ENCODE measurements around the gene KIAA0753. TPM values are rescaled to one million over a fixed set of nuclear protein-coding genes. Genes with fewer than 3 reads are reported as not detected.

Gene KIAA0753
- total RNA-seq, 1 donor from 2014 or later: 7.0 TPM

DNA sequence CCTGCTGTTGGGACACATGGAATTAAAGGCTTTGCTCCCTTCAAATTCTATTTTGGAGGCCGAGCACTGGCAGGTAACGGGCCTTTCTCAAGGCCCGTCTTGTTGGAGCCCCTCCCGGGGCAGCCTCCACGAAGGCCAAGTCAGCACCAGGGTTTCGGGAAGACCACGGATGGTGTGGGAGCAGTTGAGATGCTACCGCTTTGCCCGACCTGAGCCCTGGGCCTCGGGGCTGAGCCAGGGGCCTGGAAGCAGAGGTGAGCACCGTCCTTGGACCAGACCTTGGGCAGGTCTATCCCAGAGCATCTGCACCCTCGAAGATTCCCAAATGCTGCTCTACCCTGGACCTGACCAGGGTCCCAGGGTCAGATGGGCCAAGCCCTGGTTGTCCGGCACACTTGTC, 34.1 kb upstream of the KIAA0753 start:
- no peaks in the 10 kb centered on the region for H3K4me1 ChIP-seq
- H3K27ac ChIP-seq (replicated peaks): no peak overlapping the region
- no peak for DNase-seq
- intact Hi-C loops (cut with micrococcal nuclease): no loop called here
- no peak overlapping the region for H3K4me3 ChIP-seq
- peaks cover 80% of the 10 kb centered on the region for H3K27me3 ChIP-seq (ENCODE audit: low read depth)
- H3K36me3 ChIP-seq: no peaks in the 10 kb centered on the region
- TF ChIP-seq, protein P1, sequence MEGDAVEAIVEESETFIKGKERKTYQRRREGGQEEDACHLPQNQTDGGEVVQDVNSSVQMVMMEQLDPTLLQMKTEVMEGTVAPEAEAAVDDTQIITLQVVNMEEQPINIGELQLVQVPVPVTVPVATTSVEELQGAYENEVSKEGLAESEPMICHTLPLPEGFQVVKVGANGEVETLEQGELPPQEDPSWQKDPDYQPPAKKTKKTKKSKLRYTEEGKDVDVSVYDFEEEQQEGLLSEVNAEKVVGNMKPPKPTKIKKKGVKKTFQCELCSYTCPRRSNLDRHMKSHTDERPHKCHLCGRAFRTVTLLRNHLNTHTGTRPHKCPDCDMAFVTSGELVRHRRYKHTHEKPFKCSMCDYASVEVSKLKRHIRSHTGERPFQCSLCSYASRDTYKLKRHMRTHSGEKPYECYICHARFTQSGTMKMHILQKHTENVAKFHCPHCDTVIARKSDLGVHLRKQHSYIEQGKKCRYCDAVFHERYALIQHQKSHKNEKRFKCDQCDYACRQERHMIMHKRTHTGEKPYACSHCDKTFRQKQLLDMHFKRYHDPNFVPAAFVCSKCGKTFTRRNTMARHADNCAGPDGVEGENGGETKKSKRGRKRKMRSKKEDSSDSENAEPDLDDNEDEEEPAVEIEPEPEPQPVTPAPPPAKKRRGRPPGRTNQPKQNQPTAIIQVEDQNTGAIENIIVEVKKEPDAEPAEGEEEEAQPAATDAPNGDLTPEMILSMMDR (IDR thresholded peaks at IDR 0.05; ENCODE audit: borderline replicate concordance): no peak
- no peaks in the 10 kb centered on the region for H3K9me3 ChIP-seq (replicated peaks)

DNA sequence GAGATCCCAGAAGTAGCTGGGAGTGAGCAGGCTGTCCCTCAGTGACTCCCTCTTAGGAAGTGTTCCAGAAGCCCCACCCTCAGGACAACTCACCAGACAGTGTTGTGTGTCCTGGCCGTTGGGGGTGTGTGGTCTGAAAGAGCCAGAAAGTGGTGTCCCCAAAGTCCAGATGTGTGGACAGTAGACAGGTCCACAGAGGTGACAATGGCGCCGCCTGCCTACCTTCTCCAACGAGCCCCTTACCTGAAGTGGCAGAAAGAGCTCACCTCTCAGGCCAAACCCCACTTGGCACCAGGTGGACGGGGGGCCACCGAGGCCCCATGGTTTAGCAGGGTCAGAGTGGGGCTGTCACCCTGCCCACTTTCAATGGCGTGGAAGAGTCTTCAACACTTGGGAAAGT, 30.9 kb upstream of the KIAA0753 start:
- Histone ChIP-seq H3K27me3 (ENCODE audit: low read depth) (peaks cover 72% of the 10 kb centered on the region), H3K36me3 (no peaks in the 10 kb centered on the region), H3K27ac (replicated peaks) (no peak overlapping the region), H3K4me3 (no peak overlapping the region), H3K9me3 (replicated peaks) (no peaks in the 10 kb centered on the region), H3K4me1 (no peaks in the 10 kb centered on the region)
- intact Hi-C loops (cut with micrococcal nuclease): no loop called here
- TF ChIP-seq, protein P1 (IDR thresholded peaks at IDR 0.05; ENCODE audit: borderline replicate concordance): no peak
- DNase-seq: no peak

DNA sequence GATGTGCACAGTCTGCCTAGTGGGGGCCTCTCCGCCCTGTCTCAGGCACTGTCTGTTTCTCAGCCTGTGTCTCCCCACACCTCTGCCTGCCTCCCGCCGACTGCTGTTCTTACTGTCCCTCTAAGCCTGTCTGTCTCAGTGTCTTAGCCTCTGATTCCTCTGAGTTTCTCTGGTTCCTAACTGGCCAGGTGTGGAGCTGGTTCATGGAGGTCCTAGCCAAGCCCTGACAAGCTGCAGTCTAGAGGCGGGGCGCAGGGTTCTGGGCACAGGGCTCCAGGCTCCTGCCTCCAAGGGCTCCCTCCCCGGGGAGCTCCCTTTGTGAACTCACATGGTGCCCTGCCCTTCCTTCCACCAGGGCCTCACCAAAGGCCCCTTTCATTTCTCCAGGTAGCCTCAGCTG, 30.5 kb upstream of the KIAA0753 start:
- intact Hi-C loops (cut with micrococcal nuclease): no loop called here
- H3K9me3 ChIP-seq (replicated peaks): no peaks in the 10 kb centered on the region
- no peak for DNase-seq
- TF ChIP-seq, protein P1 (IDR thresholded peaks at IDR 0.05; ENCODE audit: borderline replicate concordance): no peak
- H3K4me1 ChIP-seq: peaks cover 3% of the 10 kb centered on the region
- no peak overlapping the region for H3K27ac ChIP-seq (replicated peaks)
- no peak overlapping the region for H3K4me3 ChIP-seq
- no peaks in the 10 kb centered on the region for H3K36me3 ChIP-seq
- peaks cover 67% of the 10 kb centered on the region for H3K27me3 ChIP-seq (ENCODE audit: low read depth)

DNA sequence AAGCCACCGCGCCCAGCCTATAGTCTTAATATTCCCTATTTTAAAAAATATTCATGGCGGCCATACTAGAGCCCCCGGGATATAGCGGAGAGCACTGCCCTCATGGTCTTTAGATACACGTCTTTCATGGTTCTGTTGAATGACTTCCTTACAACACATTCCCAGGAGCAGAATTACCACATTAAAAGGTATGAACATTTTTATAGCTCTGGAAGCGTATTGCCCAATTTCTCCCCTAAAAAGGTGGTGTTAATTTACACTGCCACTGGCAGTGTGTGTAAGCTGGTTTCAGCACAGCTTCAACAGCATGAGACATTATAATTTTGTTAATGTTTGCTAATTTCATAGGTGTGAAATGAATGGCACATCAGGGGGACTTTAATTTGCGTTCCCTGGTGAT, 30.1 kb upstream of the KIAA0753 start:
- intact Hi-C loops (cut with micrococcal nuclease): no loop called here
- H3K27me3 ChIP-seq (ENCODE audit: low read depth): peaks cover 66% of the 10 kb centered on the region
- no peak overlapping the region for H3K27ac ChIP-seq (replicated peaks)
- TF ChIP-seq, protein P1 (IDR thresholded peaks at IDR 0.05; ENCODE audit: borderline replicate concordance): no peak
- no peak overlapping the region for H3K4me3 ChIP-seq
- no peaks in the 10 kb centered on the region for H3K9me3 ChIP-seq (replicated peaks)
- H3K4me1 ChIP-seq: peaks cover 7% of the 10 kb centered on the region
- no peak for DNase-seq
- H3K36me3 ChIP-seq: no peaks in the 10 kb centered on the region

DNA sequence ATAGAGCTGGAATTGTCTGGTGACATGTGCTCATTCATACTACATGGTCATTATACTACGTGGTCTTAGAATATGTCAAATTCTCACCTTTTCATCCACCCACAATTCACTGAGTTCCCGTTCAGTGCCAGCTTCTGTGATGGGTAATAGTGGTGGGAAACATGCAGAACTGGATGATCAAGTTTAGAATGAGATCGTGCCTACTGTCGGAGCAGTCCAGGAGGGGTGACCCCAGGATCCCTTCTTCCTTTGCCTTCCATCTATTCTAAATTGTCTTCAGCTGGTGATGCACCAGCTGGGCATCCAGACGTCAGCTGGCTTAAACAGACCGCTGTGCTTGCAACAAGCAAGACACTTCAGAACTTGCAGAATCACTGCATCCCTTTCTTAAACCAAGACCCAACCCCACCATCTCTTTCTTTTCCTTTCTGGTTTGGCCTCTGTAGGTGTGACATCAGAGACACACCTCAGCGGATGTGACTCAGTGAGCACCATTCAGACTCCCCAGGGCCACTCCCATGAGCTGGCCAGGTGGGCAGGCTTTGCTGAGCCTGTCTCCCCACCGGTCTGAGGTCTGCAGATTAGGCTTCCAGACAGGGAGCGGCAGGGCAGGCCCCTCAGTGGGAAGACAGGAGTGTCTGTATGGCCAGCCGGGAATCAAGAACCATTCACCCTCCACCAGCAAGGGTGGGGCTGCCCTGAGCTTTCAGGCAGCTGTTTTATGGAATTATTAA, 29.1 kb upstream of the KIAA0753 start:
- Histone ChIP-seq H3K9me3 (replicated peaks) (no peaks in the 10 kb centered on the region), H3K27ac (replicated peaks) (no peak overlapping the region), H3K4me3 (no peak overlapping the region), H3K36me3 (no peaks in the 10 kb centered on the region), H3K27me3 (ENCODE audit: low read depth) (peaks cover 66% of the 10 kb centered on the region), H3K4me1 (peaks cover 7% of the 10 kb centered on the region)
- DNase-seq: no peak
- intact Hi-C loops (cut with micrococcal nuclease): no loop called here
- TF ChIP-seq, protein P1 (IDR thresholded peaks at IDR 0.05; ENCODE audit: borderline replicate concordance): no peak

Measured in left ventricle myocardium inferior (tissue), 1 donor.